HG03060 (cell line): ENCODE results near the gene BRSK1.
"Not testable (repeated sequence)": the region's sequence is repeated elsewhere in the genome, so short reads cannot be mapped to it uniquely, and the experiment has no call there.

Experiments
- ATAC-seq: cut with Tn5 transposase; IDR thresholded peaks from one replicate; pipeline ENCODE4 v1.9.1; 2021; ENCODE audit warnings: low read depth, moderate number of reproducible peaks; ENCODE audit not compliant: unreplicated experiment

Gene BRSK1

GRCh38 chr19:55322204-55322885 lies 38.5 kb downstream of the BRSK1 start:
- no peak for ATAC-seq

- ATAC-seq = no peak
Measured at GRCh38 chr19:55324662-55325061, 40.9 kb downstream of the BRSK1 start.

GRCh38 chr19:55325172-55325571 lies 41.4 kb downstream of the BRSK1 start, which contains the start of gene TMEM150B:
Gene TMEM150B, minus strand, starts transcription at chr19:55325341. Its CDS starts 4,305 bp downstream, at chr19:55321036.
- ATAC-seq = no peak

GRCh38 chr19:55328774-55329318 lies 45.0 kb downstream of the BRSK1 start:
- not testable (repeated sequence) for ATAC-seq

- not testable (repeated sequence) for ATAC-seq
Measured at GRCh38 chr19:55329791-55330190, 46.0 kb downstream of the BRSK1 start.

- no peak for ATAC-seq
Measured at GRCh38 chr19:55333870-55334269, 50.1 kb downstream of the BRSK1 start.

GRCh38 chr19:55336101-55336500 lies 52.3 kb downstream of the BRSK1 start:
- ATAC-seq = no peak

- peak; percentile 86 for ATAC-seq
Measured at GRCh38 chr19:55339105-55339888, 55.5 kb downstream of the BRSK1 start, which contains the start of gene KMT5C. Gene KMT5C, plus strand, starts transcription at chr19:55339876. Its CDS starts 2,061 bp downstream, at chr19:55341937.

- no peak for ATAC-seq
Measured at GRCh38 chr19:55339889-55340783, 56.3 kb downstream of the BRSK1 start.

- ATAC-seq = no peak
Measured at GRCh38 chr19:55340784-55341147, 57.0 kb downstream of the BRSK1 start.

GRCh38 chr19:55341171-55341588 lies 57.4 kb downstream of the BRSK1 start:
- no peak for ATAC-seq

GRCh38 chr19:55341595-55342531 lies 58.1 kb downstream of the BRSK1 start:
- ATAC-seq = no peak

GRCh38 chr19:55344444-55344843 lies 60.6 kb downstream of the BRSK1 start:
- ATAC-seq = no peak

- no peak for ATAC-seq
Measured at GRCh38 chr19:55345101-55345817, 61.5 kb downstream of the BRSK1 start.

GRCh38 chr19:55345818-55346724 lies 62.3 kb downstream of the BRSK1 start:
- ATAC-seq = no peak

- ATAC-seq = no peak
Measured at GRCh38 chr19:55346725-55347441, 63.1 kb downstream of the BRSK1 start.

GRCh38 chr19:55347442-55348009 lies 63.7 kb downstream of the BRSK1 start:
- no peak for ATAC-seq
